HL-60 (cell line): ENCODE measurements around the gene PAQR8.

Source experiments
- CTCF ChIP-seq: IDR thresholded peaks from one replicate; pipeline ENCODE4 v1.5.1; 2011; ENCODE audit warnings: low read length, control low read depth, inconsistent platforms; ENCODE audit not compliant: insufficient read depth
- POLR2AphosphoS5 ChIP-seq: IDR thresholded peaks from 2 replicates; pipeline ENCODE4 v1.6.1; 2012; ENCODE audit warnings: low read depth
- REST ChIP-seq: IDR thresholded peaks from 2 replicates; pipeline ENCODE4 v1.6.1; 2012; ENCODE audit warnings: low read depth; ENCODE audit not compliant: insufficient replicate concordance

- TF ChIP-seq CTCF = no peak
- TF ChIP-seq POLR2AphosphoS5 = no peak
- no peak for TF ChIP-seq REST
Measured at GRCh38 chr6:52335576-52335975, 26.4 kb upstream of the PAQR8 start.
